ENCODE results near the gene CFAP251. TPM values are rescaled to one million over a fixed set of nuclear protein-coding genes. Genes with fewer than 3 reads are reported as not detected.
"Not testable (repeated sequence)": the region's sequence is repeated elsewhere in the genome, so short reads cannot be mapped to it uniquely, and the experiment has no call there.

CFAP251 gene
- polyA plus RNA-seq (2013, experiment 1 of 4): 5.2 TPM
- polyA plus RNA-seq (2013, experiment 2 of 4): 5.3 TPM
- 3.3 TPM for polyA plus RNA-seq (2013, experiment 3 of 4)
- 2.6 TPM for polyA plus RNA-seq (2013, experiment 4 of 4)

GRCh38 chr12:121917950-121918678 lies at the start of gene CFAP251:
Gene CFAP251, plus strand, starts transcription at chr12:121918592. Its CDS starts 2,714 bp downstream, at chr12:121921306.
- WGBS, 2 experiments: 28 to 30% methylated on average over 41 of the region's 41 CpGs
- H3K9me3 ChIP-seq (ENCODE audit: control insufficient read depth, low read length): no peaks in the 10 kb centered on the region
- no peaks in the 10 kb centered on the region for H3K36me3 ChIP-seq (ENCODE audit: control insufficient read depth, insufficient read depth, low read length)
- H3K27me3 ChIP-seq (ENCODE audit: control insufficient read depth, insufficient read depth, low read length, poor library complexity, severe bottlenecking): no peaks in the 10 kb centered on the region
- H3K27ac ChIP-seq (ENCODE audit: insufficient read depth, low read depth, low read length, poor library complexity, severe bottlenecking): no peak within 1 kb of the TSS
- H3K4me3 ChIP-seq (ENCODE audit: insufficient read depth, low read depth, low read length): peak within 1 kb of the TSS; percentile 57
- H3K4me1 ChIP-seq (ENCODE audit: control insufficient read depth, insufficient read depth, low read length): peaks cover 11% of the 10 kb centered on the region

GRCh38 chr12:121869229-121869628 lies 49.2 kb upstream of the CFAP251 start:
- not testable (repeated sequence) for H3K4me3 ChIP-seq (ENCODE audit: insufficient read depth, low read depth, low read length); H3K9me3 ChIP-seq (ENCODE audit: control insufficient read depth, low read length); H3K27ac ChIP-seq (ENCODE audit: insufficient read depth, low read depth, low read length, poor library complexity, severe bottlenecking); H3K4me1 ChIP-seq (ENCODE audit: control insufficient read depth, insufficient read depth, low read length); H3K27me3 ChIP-seq (ENCODE audit: control insufficient read depth, insufficient read depth, low read length, poor library complexity, severe bottlenecking); H3K36me3 ChIP-seq (ENCODE audit: control insufficient read depth, insufficient read depth, low read length)
- WGBS, 2 experiments: 95% methylated on average over 7 to 8 of the region's 8 CpGs

- Histone ChIP-seq H3K9me3 (ENCODE audit: control insufficient read depth, low read length) (no peaks in the 10 kb centered on the region), H3K27ac (ENCODE audit: insufficient read depth, low read depth, low read length, poor library complexity, severe bottlenecking) (no peak overlapping the region), H3K27me3 (ENCODE audit: control insufficient read depth, insufficient read depth, low read length, poor library complexity, severe bottlenecking) (no peaks in the 10 kb centered on the region), H3K36me3 (ENCODE audit: control insufficient read depth, insufficient read depth, low read length) (no peaks in the 10 kb centered on the region), H3K4me3 (ENCODE audit: insufficient read depth, low read depth, low read length) (no peak overlapping the region), H3K4me1 (ENCODE audit: control insufficient read depth, insufficient read depth, low read length) (no peaks in the 10 kb centered on the region)
- WGBS, 2 experiments: 87 to 92% methylated on average over 3 of the region's 3 CpGs
Observed at GRCh38 chr12:121871467-121871866, 46.9 kb upstream of the CFAP251 start.

GRCh38 chr12:121872546-121873215 lies 45.7 kb upstream of the CFAP251 start:
- Histone ChIP-seq H3K4me1 (ENCODE audit: control insufficient read depth, insufficient read depth, low read length) (no peaks in the 10 kb centered on the region), H3K9me3 (ENCODE audit: control insufficient read depth, low read length) (no peaks in the 10 kb centered on the region), H3K27me3 (ENCODE audit: control insufficient read depth, insufficient read depth, low read length, poor library complexity, severe bottlenecking) (no peaks in the 10 kb centered on the region), H3K4me3 (ENCODE audit: insufficient read depth, low read depth, low read length) (no peak overlapping the region), H3K27ac (ENCODE audit: insufficient read depth, low read depth, low read length, poor library complexity, severe bottlenecking) (no peak overlapping the region), H3K36me3 (ENCODE audit: control insufficient read depth, insufficient read depth, low read length) (no peaks in the 10 kb centered on the region)
- WGBS, 2 experiments: 82 to 85% methylated on average over 5 of the region's 5 CpGs

GRCh38 chr12:121873216-121873569 lies 45.2 kb upstream of the CFAP251 start:
- Histone ChIP-seq H3K36me3 (ENCODE audit: control insufficient read depth, insufficient read depth, low read length) (no peaks in the 10 kb centered on the region), H3K4me3 (ENCODE audit: insufficient read depth, low read depth, low read length) (no peak overlapping the region), H3K27ac (ENCODE audit: insufficient read depth, low read depth, low read length, poor library complexity, severe bottlenecking) (no peak overlapping the region), H3K4me1 (ENCODE audit: control insufficient read depth, insufficient read depth, low read length) (no peaks in the 10 kb centered on the region), H3K27me3 (ENCODE audit: control insufficient read depth, insufficient read depth, low read length, poor library complexity, severe bottlenecking) (no peaks in the 10 kb centered on the region), H3K9me3 (ENCODE audit: control insufficient read depth, low read length) (no peaks in the 10 kb centered on the region)
- 92 to 93% methylated on average over 6 of the region's 6 CpGs for WGBS, 2 experiments

- Histone ChIP-seq H3K4me1 (ENCODE audit: control insufficient read depth, insufficient read depth, low read length) (no peaks in the 10 kb centered on the region), H3K27me3 (ENCODE audit: control insufficient read depth, insufficient read depth, low read length, poor library complexity, severe bottlenecking) (no peaks in the 10 kb centered on the region), H3K4me3 (ENCODE audit: insufficient read depth, low read depth, low read length) (no peak overlapping the region), H3K9me3 (ENCODE audit: control insufficient read depth, low read length) (no peaks in the 10 kb centered on the region), H3K36me3 (ENCODE audit: control insufficient read depth, insufficient read depth, low read length) (no peaks in the 10 kb centered on the region), H3K27ac (ENCODE audit: insufficient read depth, low read depth, low read length, poor library complexity, severe bottlenecking) (no peak overlapping the region)
- WGBS, 2 experiments: 90 to 97% methylated on average over 5 to 6 of the region's 6 CpGs
Observed at GRCh38 chr12:121874071-121874470, 44.3 kb upstream of the CFAP251 start.

GRCh38 chr12:121875582-121875981 lies 42.8 kb upstream of the CFAP251 start:
- WGBS, 2 experiments: 89 to 94% methylated on average over 6 of the region's 6 CpGs
- H3K4me1 ChIP-seq (ENCODE audit: control insufficient read depth, insufficient read depth, low read length): no peaks in the 10 kb centered on the region
- H3K4me3 ChIP-seq (ENCODE audit: insufficient read depth, low read depth, low read length): no peak overlapping the region
- H3K27ac ChIP-seq (ENCODE audit: insufficient read depth, low read depth, low read length, poor library complexity, severe bottlenecking): no peak overlapping the region
- no peaks in the 10 kb centered on the region for H3K36me3 ChIP-seq (ENCODE audit: control insufficient read depth, insufficient read depth, low read length)
- no peaks in the 10 kb centered on the region for H3K27me3 ChIP-seq (ENCODE audit: control insufficient read depth, insufficient read depth, low read length, poor library complexity, severe bottlenecking)
- H3K9me3 ChIP-seq (ENCODE audit: control insufficient read depth, low read length): no peaks in the 10 kb centered on the region

GRCh38 chr12:121876080-121876447 lies 42.3 kb upstream of the CFAP251 start:
- 94 to 95% methylated on average over 8 of the region's 8 CpGs for WGBS, 2 experiments
- not testable (repeated sequence) for H3K36me3 ChIP-seq (ENCODE audit: control insufficient read depth, insufficient read depth, low read length); H3K4me1 ChIP-seq (ENCODE audit: control insufficient read depth, insufficient read depth, low read length); H3K9me3 ChIP-seq (ENCODE audit: control insufficient read depth, low read length); H3K27ac ChIP-seq (ENCODE audit: insufficient read depth, low read depth, low read length, poor library complexity, severe bottlenecking); H3K4me3 ChIP-seq (ENCODE audit: insufficient read depth, low read depth, low read length); H3K27me3 ChIP-seq (ENCODE audit: control insufficient read depth, insufficient read depth, low read length, poor library complexity, severe bottlenecking)

GRCh38 chr12:121883315-121883660 lies 35.1 kb upstream of the CFAP251 start:
- Histone ChIP-seq H3K4me1 (ENCODE audit: control insufficient read depth, insufficient read depth, low read length) (no peaks in the 10 kb centered on the region), H3K36me3 (ENCODE audit: control insufficient read depth, insufficient read depth, low read length) (no peaks in the 10 kb centered on the region), H3K27ac (ENCODE audit: insufficient read depth, low read depth, low read length, poor library complexity, severe bottlenecking) (no peak overlapping the region), H3K9me3 (ENCODE audit: control insufficient read depth, low read length) (no peaks in the 10 kb centered on the region), H3K4me3 (ENCODE audit: insufficient read depth, low read depth, low read length) (no peak overlapping the region), H3K27me3 (ENCODE audit: control insufficient read depth, insufficient read depth, low read length, poor library complexity, severe bottlenecking) (no peaks in the 10 kb centered on the region)
- 71 to 77% methylated on average over 4 of the region's 4 CpGs for WGBS, 2 experiments

GRCh38 chr12:121885129-121885528 lies 33.3 kb upstream of the CFAP251 start:
- not testable (repeated sequence) for H3K4me3 ChIP-seq (ENCODE audit: insufficient read depth, low read depth, low read length); H3K4me1 ChIP-seq (ENCODE audit: control insufficient read depth, insufficient read depth, low read length); H3K27ac ChIP-seq (ENCODE audit: insufficient read depth, low read depth, low read length, poor library complexity, severe bottlenecking); H3K9me3 ChIP-seq (ENCODE audit: control insufficient read depth, low read length); H3K27me3 ChIP-seq (ENCODE audit: control insufficient read depth, insufficient read depth, low read length, poor library complexity, severe bottlenecking); H3K36me3 ChIP-seq (ENCODE audit: control insufficient read depth, insufficient read depth, low read length)
- WGBS, 2 experiments: 89 to 93% methylated on average over 9 to 11 of the region's 11 CpGs

Measured in ectodermal cell (in vitro differentiated cells).